RPMI7951 (cell line): ENCODE measurements around the gene HOXB1. TPM values are rescaled to one million over a fixed set of nuclear protein-coding genes. Genes with fewer than 3 reads are reported as not detected.
"Not testable (repeated sequence)": the region's sequence is repeated elsewhere in the genome, so short reads cannot be mapped to it uniquely, and the experiment has no call there.

Experiments
- DNase-seq: peaks from one replicate; pipeline ENCODE4 v3.0.0-alpha.2; 2012; ENCODE audit warnings: low read depth
- total RNA-seq: library from RNA; depleted of rRNA; stranded (reverse); fragments of >200 nt; shearing (Covaris generic); gene quantifications from 2 replicates; pipeline ENCODE4 v1.2.3, GENCODE V29; 2014

HOXB1 gene
- total RNA-seq, 1 experiment from 2014 or later, result not detected

GRCh38 chr17:48543107-48543853 lies 12.5 kb upstream of the HOXB1 start:
- DNase-seq, result peak; percentile 75

DNA sequence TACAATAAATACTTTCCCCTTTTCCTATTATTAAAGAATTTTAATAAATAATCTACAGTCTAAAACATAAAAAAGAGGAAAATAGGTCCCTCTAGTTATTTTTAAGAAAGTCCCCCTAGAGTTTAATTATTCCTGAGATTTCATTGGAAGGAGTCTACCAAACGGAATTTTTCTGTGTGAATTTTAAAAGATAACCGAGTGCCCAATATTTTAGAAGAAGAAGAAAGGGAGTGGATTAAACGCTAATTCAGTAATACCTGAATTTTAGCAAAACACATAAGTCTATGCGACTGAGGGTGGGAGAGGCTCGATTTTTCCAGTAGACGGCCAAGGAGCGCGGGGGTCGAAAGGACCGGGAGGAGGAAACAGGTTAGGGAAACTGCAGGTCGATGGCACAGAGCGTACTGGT lies 11.9 kb upstream of the HOXB1 start:
- no peak for DNase-seq

- DNase-seq, result peak; percentile 65
These were observed 11.4 kb upstream of the HOXB1 start for GRCh38 chr17:48542114-48542656.

DNA sequence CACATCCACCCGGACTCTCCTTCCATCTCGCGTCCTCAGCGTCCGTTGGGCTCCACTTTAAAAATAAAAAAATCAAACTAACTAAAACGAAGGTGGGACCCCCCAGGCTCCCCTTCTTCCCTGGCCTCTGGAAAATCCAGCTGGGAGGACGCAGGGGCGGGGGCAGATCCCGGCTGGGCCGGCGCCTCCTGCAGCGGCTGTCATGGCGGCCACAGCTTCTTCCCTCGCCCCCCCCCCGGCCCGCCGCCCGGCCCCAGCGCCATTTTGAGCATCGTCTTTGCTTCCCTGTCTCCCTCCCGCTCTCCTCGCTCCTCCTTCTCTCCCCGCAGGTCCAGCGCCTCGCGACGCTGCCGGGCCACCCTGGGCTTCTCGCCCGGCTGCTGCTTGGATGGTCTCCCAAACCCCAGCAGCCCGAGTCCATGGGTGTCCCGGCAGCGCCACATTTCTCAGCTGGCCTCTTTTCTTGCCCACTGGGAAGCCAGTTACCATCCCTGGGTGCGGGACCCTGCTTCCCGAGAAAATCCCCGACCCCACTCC lies 10.8 kb upstream of the HOXB1 start:
- DNase-seq, result peak; percentile 82

DNA sequence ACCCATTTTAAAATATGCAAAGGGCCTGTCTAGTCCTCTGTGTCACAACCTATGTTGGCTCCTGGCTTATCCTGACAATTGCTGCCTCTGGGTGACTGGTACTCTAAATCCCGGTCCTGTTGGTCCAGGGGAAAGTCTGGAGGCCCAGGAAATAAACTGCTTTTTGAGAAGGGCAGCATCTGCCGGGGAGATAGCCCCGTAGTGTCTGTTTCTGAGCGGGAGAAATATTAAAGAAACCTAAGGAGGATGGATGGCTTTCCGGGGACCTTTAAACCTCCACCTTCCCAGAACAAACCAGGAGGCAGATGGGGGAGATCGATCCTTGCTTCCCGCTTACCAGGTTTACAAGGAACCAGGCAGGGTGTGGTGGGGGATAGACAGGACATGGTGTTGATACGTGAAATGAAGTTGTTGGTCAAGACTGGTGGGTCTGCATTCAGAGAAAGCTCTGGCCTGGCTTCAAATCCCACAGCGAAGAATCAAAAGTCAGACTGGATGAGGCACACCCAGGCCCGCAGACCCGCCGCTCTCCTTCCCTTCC lies 10.3 kb upstream of the HOXB1 start:
- DNase-seq, result peak; percentile 13

GRCh38 chr17:48540213-48540612 lies 9.4 kb upstream of the HOXB1 start:
- DNase-seq, result no peak

DNA sequence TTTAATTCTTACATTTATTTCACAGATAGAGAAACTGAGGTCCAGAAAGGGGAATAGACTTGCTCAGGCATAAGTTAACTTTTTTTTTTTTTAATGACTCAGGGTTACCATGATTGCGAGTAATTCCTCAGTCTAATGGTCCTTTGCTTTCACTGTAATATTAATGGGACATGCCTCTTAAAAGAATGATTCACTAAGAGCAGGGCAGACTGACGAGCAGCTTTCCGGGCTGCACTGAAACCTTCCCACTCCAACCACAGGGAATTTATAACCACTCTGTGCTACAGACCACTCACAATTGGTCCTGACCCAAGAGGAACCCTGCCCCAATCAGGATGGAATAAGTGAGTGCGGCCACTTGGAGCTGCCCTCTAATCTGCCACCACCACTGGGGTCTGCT lies 8.4 kb upstream of the HOXB1 start:
- peak; percentile 89 for DNase-seq

GRCh38 chr17:48537316-48537715 lies 6.5 kb upstream of the HOXB1 start:
- DNase-seq, result no peak

GRCh38 chr17:48535793-48536559 lies 5.2 kb upstream of the HOXB1 start:
- DNase-seq, result not testable (repeated sequence)

- DNase-seq, result no peak
These were observed 1.4 kb upstream of the HOXB1 start for GRCh38 chr17:48532261-48532660.

DNA sequence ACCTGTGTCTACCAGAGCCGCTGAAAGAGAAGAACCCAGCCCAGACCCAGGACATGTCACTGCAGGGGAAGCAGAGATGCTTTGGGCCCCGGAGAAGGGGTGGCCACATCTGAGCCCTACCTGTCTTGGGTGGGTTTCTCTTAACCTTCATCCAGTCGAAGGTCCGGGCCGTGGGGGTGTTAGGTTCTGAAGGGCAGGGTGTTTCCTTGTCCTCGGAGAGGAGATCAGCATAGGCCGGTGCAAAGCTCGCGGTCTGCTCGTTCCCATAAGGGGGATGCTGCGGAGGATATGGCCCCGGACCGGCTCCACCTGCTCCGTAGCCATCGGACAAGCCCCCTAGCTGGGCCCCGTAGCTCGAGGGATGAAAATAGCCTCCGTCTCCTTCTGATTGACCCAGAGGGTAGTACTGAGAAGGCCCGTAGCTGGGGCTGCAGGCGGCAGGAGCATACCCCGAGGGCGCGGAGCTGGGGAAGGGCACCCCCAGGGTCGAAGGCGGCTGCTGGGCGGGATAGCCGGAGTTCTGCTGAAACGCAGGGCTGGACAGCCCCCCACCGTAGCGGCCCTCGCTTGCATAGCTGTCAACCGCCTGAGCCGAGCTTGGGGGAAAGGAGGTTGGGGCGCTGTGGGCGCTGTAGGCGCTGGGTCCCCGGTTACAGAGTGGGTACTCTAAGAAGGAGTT lies 464 bp downstream of the HOXB1 start:
- DNase-seq, result no peak

- no peak for DNase-seq
These were observed 1.2 kb downstream of the HOXB1 start for GRCh38 chr17:48529683-48530009.

GRCh38 chr17:48528936-48529682 lies 1.7 kb downstream of the HOXB1 start:
- no peak for DNase-seq

- no peak for DNase-seq
These were observed 2.5 kb downstream of the HOXB1 start for GRCh38 chr17:48528153-48528935.

- no peak for DNase-seq
These were observed 3.3 kb downstream of the HOXB1 start for GRCh38 chr17:48527547-48527932.

GRCh38 chr17:48526608-48527546 lies 3.9 kb downstream of the HOXB1 start:
- no peak for DNase-seq

GRCh38 chr17:48523010-48523409 lies 7.8 kb downstream of the HOXB1 start:
- DNase-seq, result no peak

- no peak for DNase-seq
These were observed 8.7 kb downstream of the HOXB1 start for GRCh38 chr17:48522031-48522653.

DNA sequence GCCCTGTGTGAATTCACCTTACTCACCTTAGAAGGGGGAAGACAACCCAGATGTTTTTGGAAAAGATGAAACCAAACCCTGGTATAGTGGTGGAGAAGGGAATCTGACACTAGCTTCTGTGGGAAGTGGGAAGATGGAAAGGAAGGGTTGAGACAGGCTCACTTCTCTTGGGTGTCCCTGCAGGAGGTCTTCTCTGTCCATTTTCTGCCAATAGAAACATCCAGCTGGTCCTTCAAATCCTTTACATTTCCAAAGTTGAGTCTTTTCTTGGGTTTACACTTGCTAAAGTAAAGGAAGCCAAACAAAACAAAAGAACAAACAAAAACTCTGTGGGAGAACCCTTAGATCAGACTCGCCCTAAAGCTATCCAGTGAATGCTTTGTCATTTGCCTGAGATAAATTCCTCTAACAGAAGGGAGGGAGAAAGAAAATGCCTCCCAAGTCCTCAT lies 10.2 kb downstream of the HOXB1 start:
- DNase-seq, result peak; percentile 43
